ENCODE results near the gene CCNG2.

DNA sequence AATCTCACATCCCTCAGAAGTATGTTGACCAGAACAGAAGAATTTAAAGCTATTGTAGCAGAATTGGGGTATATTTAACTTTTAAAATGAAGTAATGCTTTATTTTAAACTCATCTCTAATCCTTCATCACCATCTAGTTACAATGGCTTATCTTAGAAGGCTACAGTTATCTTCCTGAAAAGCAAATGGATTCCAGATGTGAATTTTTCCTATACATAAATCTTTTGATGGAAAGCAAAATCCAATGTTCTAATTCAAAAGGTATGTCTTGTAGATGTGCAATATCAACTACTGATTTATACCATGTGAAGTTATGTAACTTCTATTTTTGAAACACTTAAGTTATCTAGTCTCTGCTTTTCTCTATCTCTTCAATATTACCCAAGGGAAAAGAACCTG lies 47.6 kb downstream of the CCNG2 start:
- TF ChIP-seq POLR2AphosphoS5 (IDR thresholded peaks at IDR 0.05; ENCODE audit: low read depth, low read length) = no peak
- TF ChIP-seq POLR2A (IDR thresholded peaks at IDR 0.05; ENCODE audit: low read depth, low read length) = no peak

All from GM12891 (cell line).